Esophagus squamous epithelium (tissue), 5 donors: ENCODE results near the gene PLD4. TPM values are rescaled to one million over a fixed set of nuclear protein-coding genes. Genes with fewer than 3 reads are reported as not detected.
"Not testable (repeated sequence)": the region's sequence is repeated elsewhere in the genome, so short reads cannot be mapped to it uniquely, and the experiment has no call there.

Experiments
- DNase-seq: peaks from one replicate; lab custom pipeline; 2025; lab: John Stamatoyannopoulos, UW
- H3K27ac ChIP-seq, 4 donors: fragments of 200-600 bp; sonication (generic); one replicate each; pipeline ENCODE4 v1.5.1; 2016 to 2019; ENCODE audit warnings: mild to moderate bottlenecking in 1 of 4
- H3K27me3 ChIP-seq, 4 donors: fragments of 200-600 bp; sonication (generic); 1 replicate in 3 of 4; 2 replicates in 1 of 4; pipeline versions ENCODE4 v1.5.1 to v1.6.0; 2017 to 2021; ENCODE audit warnings: antibody characterized with exemption in 1 of 4
- H3K36me3 ChIP-seq, 3 donors: fragments of 200-600 bp; sonication (generic); one replicate each; pipeline ENCODE4 v1.5.1; 2016 to 2019
- H3K4me1 ChIP-seq, 3 donors: fragments of 200-600 bp; sonication (generic); one replicate each; pipeline ENCODE4 v1.5.1; 2017 to 2019
- H3K4me3 ChIP-seq, 4 donors: fragments of 200-600 bp; sonication (generic); 1 replicate in 3 of 4; 2 replicates in 1 of 4; pipeline ENCODE4 v1.5.1; 2016 to 2019; ENCODE audit warnings: mild to moderate bottlenecking in 2 of 4, moderate library complexity in 1 of 4
- H3K9me3 ChIP-seq, 3 donors: fragments of 200-600 bp; sonication (generic); one replicate each; pipeline ENCODE4 v1.5.1; 2016 to 2019
- CTCF ChIP-seq, 6 experiments: fragments of 450-650 bp in 4 of 6; fragments of 200-600 bp in 2 of 6; sonication (generic) in 2 of 6; IDR thresholded peaks; one replicate each; pipeline ENCODE4 v1.5.1; 2016 to 2019; ENCODE audit warnings: antibody characterized with exemption in 6 of 6, mild to moderate bottlenecking in 4 of 6, moderate library complexity in 4 of 6
- POLR2A ChIP-seq, 4 donors: fragments of 450-650 bp; IDR thresholded peaks; one replicate each; pipeline ENCODE4 v1.6.1; 2017; ENCODE audit warnings: antibody characterized with exemption in 4 of 4, mild to moderate bottlenecking in 4 of 4, moderate library complexity in 3 of 4
- WGBS, 2 donors: methylation state at CpG; one replicate each; pipeline ENCODE4 v1.1.5; 2018; 5-methylcytosine and 5-hydroxymethylcytosine counted together
- intact Hi-C: fragments of 100-400 bp; cut with DNase I; formaldehyde crosslinking; loops from one replicate; pipeline ENCODE4 v1.15.0; 2022
- total RNA-seq, 4 donors: library from RNA; depleted of rRNA; stranded (reverse); fragments of >200 nt; gene quantifications; one replicate each; pipeline ENCODE4 v1.1.0, GENCODE V29; 2016
- donor health status: DM: yes; HTN: yes; CAD: no.

PLD4 gene
- total RNA-seq, 4 donors from 2014 or later, result 0.18 to 0.95 (median 0.64) TPM

- H3K4me1 ChIP-seq, result peaks cover 0 to 4% (median 0%) of the 10 kb centered on the region in 3 donors
- no peak for DNase-seq
- WGBS, 2 donors, result 87 to 88% methylated on average over 7 of the region's 7 CpGs
- H3K4me3 ChIP-seq, result no peak overlapping the region
- TF ChIP-seq CTCF (IDR thresholded peaks at IDR 0.05) (no peak), POLR2A (IDR thresholded peaks at IDR 0.05) (no peak)
- intact Hi-C loops, result no loop called here
- no peaks in the 10 kb centered on the region for H3K9me3 ChIP-seq
- H3K36me3 ChIP-seq, result no peaks in the 10 kb centered on the region
- H3K27me3 ChIP-seq, result peaks cover 0 to 10% (median 0%) of the 10 kb centered on the region in 4 donors
- no peak overlapping the region for H3K27ac ChIP-seq
Observed at GRCh38 chr14:104903990-104904389, 20.7 kb upstream of the PLD4 start.

- H3K4me1 ChIP-seq, H3K9me3 ChIP-seq, H3K4me3 ChIP-seq, intact Hi-C loops, DNase-seq, H3K27ac ChIP-seq, H3K36me3 ChIP-seq: not testable (repeated sequence)
- 50 to 61% methylated on average over 35 to 37 of the region's 38 CpGs for WGBS, 2 donors
- peaks cover 0 to 10% (median 0%) of the 10 kb centered on the region in 4 donors for H3K27me3 ChIP-seq
Observed at GRCh38 chr14:104904650-104905578, 19.8 kb upstream of the PLD4 start.

- WGBS, 2 donors, result 82 to 92% methylated on average over 19 to 21 of the region's 28 CpGs
- H3K27ac ChIP-seq, H3K4me1 ChIP-seq, H3K4me3 ChIP-seq, intact Hi-C loops, DNase-seq, H3K9me3 ChIP-seq, H3K36me3 ChIP-seq: not testable (repeated sequence)
- peaks cover 0 to 10% (median 0%) of the 10 kb centered on the region in 4 donors for H3K27me3 ChIP-seq
Observed at GRCh38 chr14:104905579-104905933, 19.1 kb upstream of the PLD4 start.

- TF ChIP-seq CTCF (IDR thresholded peaks at IDR 0.05), result no peak
- TF ChIP-seq POLR2A (IDR thresholded peaks at IDR 0.05), result no peak
- no peak overlapping the region for H3K4me3 ChIP-seq
- intact Hi-C loops, result no loop called here
- WGBS, 2 donors, result 6 to 13% methylated on average over 1 of the region's 1 CpG
- no peak overlapping the region for H3K27ac ChIP-seq
- peaks cover 0 to 20% (median 9%) of the 10 kb centered on the region in 3 donors for H3K9me3 ChIP-seq
- no peaks in the 10 kb centered on the region for H3K36me3 ChIP-seq
- no peak for DNase-seq
- H3K4me1 ChIP-seq, result peaks cover 0 to 4% (median 0%) of the 10 kb centered on the region in 3 donors
- peaks cover 0 to 18% (median 0%) of the 10 kb centered on the region in 4 donors for H3K27me3 ChIP-seq
Observed at GRCh38 chr14:104908303-104908702, 16.4 kb upstream of the PLD4 start.

- TF ChIP-seq CTCF (IDR thresholded peaks at IDR 0.05), result no peak
- no peak for TF ChIP-seq POLR2A (IDR thresholded peaks at IDR 0.05)
- Histone ChIP-seq H3K27me3 (peaks cover 0 to 12% (median 0%) of the 10 kb centered on the region in 4 donors), H3K4me3 (no peak overlapping the region), H3K4me1 (no peaks in the 10 kb centered on the region), H3K27ac (no peak overlapping the region), H3K36me3 (no peaks in the 10 kb centered on the region), H3K9me3 (peaks cover 0 to 20% (median 9%) of the 10 kb centered on the region in 3 donors)
- WGBS, 2 donors, result 80 to 83% methylated on average over 3 of the region's 3 CpGs
- DNase-seq, result no peak
- intact Hi-C loops, result no loop called here
Observed at GRCh38 chr14:104912053-104912452, 12.6 kb upstream of the PLD4 start.

GRCh38 chr14:104913435-104913834, 11.2 kb upstream of the PLD4 start:
- peaks cover 0 to 8% (median 0%) of the 10 kb centered on the region in 4 donors for H3K27me3 ChIP-seq
- no peak overlapping the region for H3K27ac ChIP-seq
- no peaks in the 10 kb centered on the region for H3K4me1 ChIP-seq
- no peaks in the 10 kb centered on the region for H3K36me3 ChIP-seq
- peaks cover 0 to 20% (median 9%) of the 10 kb centered on the region in 3 donors for H3K9me3 ChIP-seq
- WGBS, 2 donors, result 85 to 86% methylated on average over 7 of the region's 7 CpGs
- intact Hi-C loops, result no loop called here
- no peak overlapping the region for H3K4me3 ChIP-seq
- no peak for DNase-seq
- TF ChIP-seq CTCF (IDR thresholded peaks at IDR 0.05) (no peak), POLR2A (IDR thresholded peaks at IDR 0.05) (no peak)
